Keratinocyte (primary cell): ENCODE measurements around the gene ARHGAP24.

ENCODE experiments used
- CTCF ChIP-seq, 3 experiments: IDR thresholded peaks in 1 of 3; conservative IDR thresholded peaks in 1 of 3; optimal IDR thresholded peaks in 1 of 3; 2 replicates in 2 of 3; 3 replicates in 1 of 3; pipeline versions ENCODE3 to v1.5.1; 2011; ENCODE audit warnings: low read length in 3 of 3, mild to moderate bottlenecking in 3 of 3, moderate library complexity in 2 of 3, control low read depth in 1 of 3, inconsistent platforms in 1 of 3; ENCODE audit not compliant: insufficient read depth in 2 of 3; ENCODE audit errors: extremely low read depth in 1 of 3
- EZH2 ChIP-seq: IDR thresholded peaks from one replicate; pipeline ENCODE4 v1.6.1; 2012; ENCODE audit warnings: inconsistent platforms, mild to moderate bottlenecking, low read length, moderate library complexity

- TF ChIP-seq CTCF (optimal IDR thresholded peaks at IDR 0.05 in 1 of 3, IDR thresholded peaks at IDR 0.05 in 1 of 3, conservative IDR thresholded peaks at IDR 0.05 in 1 of 3; ENCODE audit: extremely low read depth in 1 of 3, insufficient read depth in 2 of 3, low read length in 3 of 3) (no peak), EZH2 (no peak)
Measured at GRCh38 chr4:86026720-86027119, 551.8 kb downstream of the ARHGAP24 start.
